Gastroesophageal sphincter (tissue), 4 donors: ENCODE results near the gene MYO15B. TPM values are rescaled to one million over a fixed set of nuclear protein-coding genes. Genes with fewer than 3 reads are reported as not detected.

Experiments
- ATAC-seq: fragments of 150-250 bp; one replicate; pipeline ENCODE4 v1.9.1; 2016; ENCODE audit warnings: mild to moderate bottlenecking, moderate library complexity
- H3K27ac ChIP-seq, 4 donors: fragments of 200-600 bp; sonication (generic) in 3 of 4; 1 replicate in 3 of 4; 2 replicates in 1 of 4; pipeline ENCODE4 v1.5.1; 2016 to 2019
- H3K27me3 ChIP-seq: fragments of 200-600 bp; sonication (generic); one replicate; pipeline ENCODE4 v1.5.1; 2019
- H3K36me3 ChIP-seq, 2 donors: fragments of 200-600 bp; sonication (generic); one replicate each; pipeline ENCODE4 v1.5.1; 2019; ENCODE audit warnings: control low read depth in 1 of 2
- H3K4me1 ChIP-seq, 3 donors: fragments of 200-600 bp; sonication (generic); 1 replicate in 2 of 3; 2 replicates in 1 of 3; pipeline ENCODE4 v1.5.1; 2016 to 2019; ENCODE audit warnings: control low read depth in 2 of 3
- H3K4me3 ChIP-seq, 2 donors: fragments of 200-600 bp; sonication (generic); one replicate each; pipeline ENCODE4 v1.5.1; 2019; ENCODE audit warnings: mild to moderate bottlenecking in 1 of 2, moderate library complexity in 1 of 2
- H3K9me3 ChIP-seq, 3 donors: fragments of 200-600 bp; sonication (generic); one replicate each; pipeline ENCODE4 v1.5.1; 2017 to 2019; ENCODE audit warnings: control low read depth in 2 of 3
- EP300 ChIP-seq: sonication (generic); formaldehyde crosslinking; IDR thresholded peaks from one replicate; pipeline ENCODE4 v1.6.1; 2017; ENCODE audit warnings: antibody characterized with exemption, mild to moderate bottlenecking
- POLR2A ChIP-seq, 2 donors: fragments of 450-650 bp; IDR thresholded peaks; one replicate each; pipeline ENCODE4 v1.6.1; 2017; ENCODE audit warnings: antibody characterized with exemption in 2 of 2, mild to moderate bottlenecking in 2 of 2, moderate library complexity in 1 of 2
- POLR2AphosphoS5 ChIP-seq: sonication (generic); formaldehyde crosslinking; IDR thresholded peaks from one replicate; pipeline ENCODE4 v1.6.1; 2017; ENCODE audit warnings: antibody characterized with exemption
- WGBS, 2 donors: methylation state at CpG; one replicate each; pipeline ENCODE4 v1.1.5; 2018; ENCODE audit warnings: low coverage in 1 of 2; 5-methylcytosine and 5-hydroxymethylcytosine counted together
- total RNA-seq, 4 donors: library from RNA; depleted of rRNA; stranded (reverse); fragments of >200 nt; gene quantifications; one replicate each; pipeline ENCODE4 v1.1.0, GENCODE V29; 2016
- TF ChIP-seq, protein P1 (sequence below), 4 experiments: fragments of 200-600 bp in 2 of 4; fragments of 450-650 bp in 2 of 4; sonication (generic) in 1 of 4; IDR thresholded peaks; one replicate each; pipeline ENCODE4 v1.5.1; 2017 to 2019; ENCODE audit warnings: antibody characterized with exemption in 4 of 4, mild to moderate bottlenecking in 2 of 4, moderate library complexity in 2 of 4

The MYO15B gene
- total RNA-seq, 4 donors from 2014 or later, result 10.7 to 76.1 (median 50.8) TPM

DNA sequence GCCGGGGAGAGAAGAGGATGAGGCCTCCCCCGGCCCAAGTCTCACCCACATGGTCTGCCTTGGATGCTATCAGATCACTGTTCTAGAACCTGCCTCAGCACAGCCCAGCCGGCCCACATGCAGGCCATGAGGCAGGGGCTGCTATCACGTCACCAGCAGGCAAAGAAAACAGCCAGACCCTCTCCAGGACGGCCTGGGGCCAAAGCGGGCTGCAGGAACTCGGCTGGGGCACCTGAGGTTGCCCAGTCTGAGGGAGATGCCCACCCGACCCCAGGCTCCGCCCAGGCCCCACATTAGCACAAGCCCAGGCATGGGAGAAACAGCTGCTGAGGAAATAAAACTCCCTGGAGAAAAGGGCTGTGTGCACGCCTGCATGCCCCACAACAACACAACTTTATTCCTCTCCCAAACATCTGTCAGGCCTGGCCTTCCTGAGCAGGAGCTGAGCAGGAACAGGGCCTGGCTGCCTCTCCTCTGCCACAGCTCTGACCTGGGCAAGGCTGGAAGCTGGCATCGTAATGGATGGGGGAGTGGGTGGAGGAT, 39.0 kb downstream of the MYO15B start:
- H3K36me3 ChIP-seq, result peaks cover 0 to 81% of the 10 kb centered on the region in 2 donors
- no peak for ATAC-seq
- H3K9me3 ChIP-seq, result no peaks in the 10 kb centered on the region

GRCh38 chr17:75627094-75627493, 39.5 kb downstream of the MYO15B start:
- no peaks in the 10 kb centered on the region for H3K27me3 ChIP-seq
- WGBS, 2 donors, result 73 to 100% methylated on average over 1 to 5 of the region's 10 CpGs
- no peak overlapping the region for H3K4me3 ChIP-seq
- H3K36me3 ChIP-seq, result peaks cover 0 to 76% of the 10 kb centered on the region in 2 donors
- no peak overlapping the region for H3K27ac ChIP-seq
- no peak for TF ChIP-seq EP300
- TF ChIP-seq POLR2A (IDR thresholded peaks at IDR 0.05), result no peak
- TF ChIP-seq, protein P1, sequence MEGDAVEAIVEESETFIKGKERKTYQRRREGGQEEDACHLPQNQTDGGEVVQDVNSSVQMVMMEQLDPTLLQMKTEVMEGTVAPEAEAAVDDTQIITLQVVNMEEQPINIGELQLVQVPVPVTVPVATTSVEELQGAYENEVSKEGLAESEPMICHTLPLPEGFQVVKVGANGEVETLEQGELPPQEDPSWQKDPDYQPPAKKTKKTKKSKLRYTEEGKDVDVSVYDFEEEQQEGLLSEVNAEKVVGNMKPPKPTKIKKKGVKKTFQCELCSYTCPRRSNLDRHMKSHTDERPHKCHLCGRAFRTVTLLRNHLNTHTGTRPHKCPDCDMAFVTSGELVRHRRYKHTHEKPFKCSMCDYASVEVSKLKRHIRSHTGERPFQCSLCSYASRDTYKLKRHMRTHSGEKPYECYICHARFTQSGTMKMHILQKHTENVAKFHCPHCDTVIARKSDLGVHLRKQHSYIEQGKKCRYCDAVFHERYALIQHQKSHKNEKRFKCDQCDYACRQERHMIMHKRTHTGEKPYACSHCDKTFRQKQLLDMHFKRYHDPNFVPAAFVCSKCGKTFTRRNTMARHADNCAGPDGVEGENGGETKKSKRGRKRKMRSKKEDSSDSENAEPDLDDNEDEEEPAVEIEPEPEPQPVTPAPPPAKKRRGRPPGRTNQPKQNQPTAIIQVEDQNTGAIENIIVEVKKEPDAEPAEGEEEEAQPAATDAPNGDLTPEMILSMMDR (IDR thresholded peaks at IDR 0.05), result no peak
- no peak for TF ChIP-seq POLR2AphosphoS5
- no peak for ATAC-seq
- peaks cover 0 to 1% (median 0%) of the 10 kb centered on the region in 3 donors for H3K4me1 ChIP-seq
- no peaks in the 10 kb centered on the region for H3K9me3 ChIP-seq

More for the DNA sequence above, 39.0 kb downstream of the MYO15B start:
- Histone ChIP-seq H3K4me3 (no peak overlapping the region), H3K27ac (no peak overlapping the region), H3K4me1 (no peaks in the 10 kb centered on the region), H3K27me3 (no peaks in the 10 kb centered on the region)
- TF ChIP-seq, protein P1 (IDR thresholded peaks at IDR 0.05), result no peak
- TF ChIP-seq EP300, result no peak
- no peak for TF ChIP-seq POLR2A (IDR thresholded peaks at IDR 0.05)
- TF ChIP-seq POLR2AphosphoS5, result no peak
- WGBS, 2 donors, result 67% methylated on average over 1 of the region's 11 CpGs; no CpG with 5 or more reads in 1 of the 2 donors

DNA sequence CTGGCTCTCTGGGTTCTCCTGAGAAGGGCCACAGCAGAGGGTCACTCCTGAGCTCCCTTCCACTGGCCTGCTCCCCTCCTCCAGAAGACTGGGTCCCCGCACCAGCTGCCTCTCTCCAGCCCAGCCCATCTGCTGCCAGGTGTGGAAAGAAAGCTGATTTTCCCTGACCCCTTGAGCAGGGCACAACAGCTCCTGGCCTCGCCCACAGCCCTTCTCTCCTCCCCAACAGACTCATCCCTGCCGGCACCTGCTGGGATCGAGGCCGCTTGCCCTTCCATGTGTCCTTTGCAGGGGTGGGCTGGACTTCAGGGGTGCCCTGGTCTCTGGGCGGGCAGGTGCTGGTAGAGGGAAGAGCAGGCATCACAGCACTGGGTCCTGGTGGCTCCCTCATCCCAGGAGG, 40.8 kb downstream of the MYO15B start:
- no CpG with 5 or more reads among the region's 6 CpGs for WGBS, 2 donors
- H3K27me3 ChIP-seq, result no peaks in the 10 kb centered on the region
- ATAC-seq, result no peak
- TF ChIP-seq EP300, result no peak
- TF ChIP-seq POLR2A (IDR thresholded peaks at IDR 0.05), result no peak
- TF ChIP-seq, protein P1 (IDR thresholded peaks at IDR 0.05), result no peak
- no peak for TF ChIP-seq POLR2AphosphoS5
- peaks cover 0 to 67% of the 10 kb centered on the region in 2 donors for H3K36me3 ChIP-seq
- H3K4me1 ChIP-seq, result peaks cover 0 to 15% (median 9%) of the 10 kb centered on the region in 3 donors
- H3K4me3 ChIP-seq, result no peak overlapping the region
- no peak overlapping the region for H3K27ac ChIP-seq
- no peaks in the 10 kb centered on the region for H3K9me3 ChIP-seq

- TF ChIP-seq, protein P1 (IDR thresholded peaks at IDR 0.05), result no peak
- TF ChIP-seq POLR2A (IDR thresholded peaks at IDR 0.05), result no peak
- no peak for TF ChIP-seq POLR2AphosphoS5
- no peak for TF ChIP-seq EP300
- Histone ChIP-seq H3K9me3 (no peaks in the 10 kb centered on the region), H3K36me3 (peaks cover 0 to 60% of the 10 kb centered on the region in 2 donors), H3K4me1 (peaks cover 0 to 22% (median 16%) of the 10 kb centered on the region in 3 donors), H3K4me3 (no peak overlapping the region), H3K27ac (no peak overlapping the region), H3K27me3 (no peaks in the 10 kb centered on the region)
- WGBS, 2 donors, result no CpG with 5 or more reads among the region's 14 CpGs
- no peak for ATAC-seq
Measured at GRCh38 chr17:75629157-75629556, 41.6 kb downstream of the MYO15B start.
